Stromal cell of bone marrow (primary cell): Measurements from ENCODE around the gene CHRM4.

Source experiments
- DNase-seq: peaks from one replicate; pipeline ENCODE4 v3.0.0-alpha.2; 2012; ENCODE audit warnings: low read depth

Gene CHRM4

DNA sequence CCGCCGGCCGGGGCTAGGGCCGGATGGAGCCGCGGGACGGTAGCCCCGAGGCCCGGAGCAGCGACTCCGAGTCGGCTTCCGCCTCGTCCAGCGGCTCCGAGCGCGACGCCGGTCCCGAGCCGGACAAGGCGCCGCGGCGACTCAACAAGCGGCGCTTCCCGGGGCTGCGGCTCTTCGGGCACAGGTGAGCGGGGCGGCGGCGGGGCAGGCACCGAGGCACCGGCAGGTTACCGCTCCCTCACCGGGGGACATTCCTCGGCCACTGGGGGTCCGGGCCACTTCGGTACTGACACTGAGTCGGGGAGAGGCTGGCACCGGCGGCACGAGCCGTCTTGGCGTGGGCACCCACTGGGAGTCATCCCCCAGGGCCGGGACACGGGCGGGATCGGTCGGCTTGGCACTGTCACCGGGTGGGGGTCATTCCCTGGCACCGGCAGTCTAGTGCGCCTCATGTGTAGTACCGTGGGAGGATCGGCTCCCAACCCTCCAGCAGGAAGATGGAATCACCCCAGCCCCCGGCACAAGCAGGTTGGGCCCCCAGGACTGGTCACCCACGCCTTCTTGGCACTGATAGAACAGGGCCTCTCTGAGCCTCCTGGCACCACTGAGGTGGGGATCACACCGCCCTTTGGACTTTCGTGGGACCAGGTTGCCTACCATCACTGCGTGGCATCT is 43.8 kb downstream of the CHRM4 start:
- DNase-seq, result no peak

GRCh38 chr11:46346886-46347636 is 44.5 kb downstream of the CHRM4 start, which contains the start of gene DGKZ:
Gene DGKZ, plus strand, starts transcription at chr11:46347463. Its CDS starts 197 bp downstream, at chr11:46347660.
- no peak for DNase-seq

DNA sequence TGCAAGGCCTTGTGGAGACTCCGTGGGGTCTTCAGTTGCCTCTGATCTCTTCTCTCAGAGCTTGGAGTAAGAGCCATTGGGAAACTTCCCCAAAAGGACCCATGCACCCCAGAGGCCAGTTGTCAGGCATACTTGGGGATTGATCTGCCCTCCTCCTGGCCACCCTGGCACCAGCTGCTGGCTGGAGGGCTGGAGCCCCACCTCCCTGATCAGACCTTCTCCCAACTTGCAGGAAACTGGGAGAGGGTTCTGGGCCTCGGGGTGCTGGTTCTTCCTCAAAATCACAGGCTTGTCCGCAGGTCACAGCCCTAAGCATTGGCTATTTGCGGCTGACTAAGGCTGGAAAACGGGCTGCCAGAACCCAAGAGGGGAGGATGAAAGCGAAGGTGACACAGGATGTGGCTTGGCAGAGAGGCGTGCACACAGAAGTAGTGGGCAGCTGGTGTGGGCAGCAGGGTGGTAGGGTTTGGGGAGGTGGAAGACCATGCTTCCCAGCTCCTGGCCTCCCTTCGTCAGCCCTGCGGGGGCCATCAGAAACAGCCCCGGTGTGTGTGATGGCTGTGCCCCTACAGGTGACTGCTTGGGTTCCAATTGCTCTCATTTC is 45.6 kb downstream of the CHRM4 start:
- no peak for DNase-seq

DNA sequence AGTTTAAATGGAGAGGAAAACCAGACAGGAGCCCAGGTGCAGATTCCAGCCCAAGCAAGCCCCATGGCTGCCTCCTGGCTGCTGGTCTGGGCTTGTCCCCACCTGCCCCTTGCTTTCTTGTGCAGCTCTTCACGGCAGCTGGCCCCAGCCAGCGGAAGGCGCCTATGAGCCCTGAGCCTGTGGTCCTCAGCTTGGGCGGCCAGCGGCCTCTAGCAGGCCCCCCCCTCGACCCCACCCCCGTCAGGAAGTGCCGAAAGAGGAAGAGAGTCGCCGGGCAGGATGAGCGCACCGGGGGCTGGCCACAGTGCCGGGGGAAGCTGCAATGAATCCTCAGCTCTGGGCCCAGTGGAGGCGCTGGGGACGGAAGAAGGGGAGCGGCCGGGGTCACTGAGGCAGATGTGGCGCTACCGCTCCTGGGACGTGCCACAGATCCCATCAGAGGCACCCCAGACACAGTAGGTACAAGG is 46.4 kb downstream of the CHRM4 start:
- no peak for DNase-seq

DNA sequence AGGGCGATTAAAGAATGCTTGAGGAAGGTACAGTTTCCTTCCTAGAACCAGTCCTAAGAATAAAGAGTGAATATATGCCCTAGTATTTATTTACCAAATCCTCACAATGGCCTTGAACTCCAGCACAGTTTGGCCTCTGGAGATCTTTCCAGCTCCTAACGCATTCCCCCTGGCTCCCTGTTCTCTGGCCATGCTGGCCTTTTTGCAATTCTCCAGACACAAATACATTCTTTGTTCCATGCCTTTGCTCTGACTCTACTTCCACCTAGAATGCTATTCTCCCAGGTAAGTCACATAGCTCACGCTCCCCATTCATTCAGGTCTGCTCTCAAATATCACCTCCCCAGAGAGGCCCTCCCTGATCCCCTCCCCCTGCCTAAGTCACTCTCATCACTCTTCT is 48.1 kb downstream of the CHRM4 start:
- no peak for DNase-seq

DNA sequence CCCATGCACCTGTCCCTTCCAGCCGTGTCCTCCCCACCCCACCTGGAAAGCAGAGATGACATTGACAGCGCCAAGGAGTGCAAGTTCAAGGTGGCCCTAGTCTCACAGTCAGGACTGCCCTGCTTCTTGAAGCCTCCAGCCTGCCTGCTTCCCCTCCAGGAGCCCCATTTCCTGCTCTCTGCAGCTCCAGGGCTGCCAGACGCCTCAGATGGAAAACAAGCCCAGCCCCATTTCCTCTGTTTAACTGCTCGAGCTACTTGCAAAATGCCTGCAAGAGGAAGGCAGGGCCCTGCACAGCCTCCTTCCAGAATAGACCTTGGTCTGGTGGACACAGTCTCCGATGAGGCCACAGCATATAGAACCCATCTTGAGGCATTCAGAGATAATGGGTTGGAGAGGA is 49.3 kb downstream of the CHRM4 start:
- no peak for DNase-seq

DNA sequence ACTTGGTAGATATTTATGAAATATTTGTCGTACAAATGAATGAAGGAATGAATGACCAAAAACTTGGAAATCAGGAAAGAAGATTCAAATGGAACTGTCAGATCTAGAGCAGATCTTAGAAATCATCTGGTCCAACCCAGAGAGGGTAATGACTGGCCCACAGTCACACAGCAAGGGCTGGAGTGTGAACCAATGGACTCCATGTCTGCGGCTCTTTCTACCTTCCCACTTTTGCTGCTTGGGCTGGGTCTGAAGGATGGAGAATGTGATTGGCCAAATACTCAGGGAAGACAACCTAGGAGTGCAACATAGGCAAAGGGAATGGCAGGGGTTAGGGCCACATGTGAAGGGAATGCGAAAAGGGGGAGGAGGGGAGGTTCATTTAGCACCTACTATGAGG is 50.1 kb downstream of the CHRM4 start:
- DNase-seq, result no peak

GRCh38 chr11:46339816-46340215 is 51.8 kb downstream of the CHRM4 start:
- DNase-seq, result no peak

GRCh38 chr11:46338988-46339666 is 52.4 kb downstream of the CHRM4 start:
- no peak for DNase-seq

- no peak for DNase-seq
These were observed 53.0 kb downstream of the CHRM4 start for GRCh38 chr11:46338636-46338987.

DNA sequence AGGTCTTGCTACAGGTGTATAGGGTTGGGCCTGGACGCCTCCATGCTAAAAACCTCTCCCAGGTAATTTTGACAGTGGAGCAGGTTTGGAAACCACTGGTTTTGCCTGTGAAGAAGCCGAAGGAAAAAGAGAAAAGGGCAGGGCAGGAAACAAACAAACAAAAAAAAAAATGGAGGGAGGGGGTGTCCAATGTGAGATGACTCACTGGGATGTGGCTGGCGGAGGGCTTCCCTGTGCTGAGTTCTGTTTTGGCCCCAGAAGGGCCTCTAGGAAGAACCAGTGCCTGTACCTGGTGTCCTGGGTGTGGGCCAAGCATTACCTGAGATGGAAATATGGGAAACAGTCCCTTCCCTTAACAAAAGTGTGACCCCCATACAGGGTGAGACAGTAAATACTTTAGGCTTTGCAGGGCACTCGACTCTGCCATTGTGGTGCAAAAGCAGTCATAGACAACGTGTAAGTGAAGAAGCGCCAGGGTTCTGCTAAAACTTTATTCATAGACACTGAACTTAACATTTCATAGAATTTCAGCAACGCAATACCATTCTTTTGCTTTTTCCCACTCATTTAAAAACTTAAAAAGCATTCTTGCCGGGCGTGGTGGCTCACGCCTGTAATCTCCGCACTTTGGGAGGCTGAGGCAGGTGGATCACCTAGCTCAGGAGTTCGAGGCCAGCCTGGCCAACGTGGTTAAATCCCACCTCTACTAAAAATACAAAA is 53.8 kb downstream of the CHRM4 start:
- DNase-seq, result no peak

- no peak for DNase-seq
These were observed 54.9 kb downstream of the CHRM4 start for GRCh38 chr11:46336563-46337180.

DNA sequence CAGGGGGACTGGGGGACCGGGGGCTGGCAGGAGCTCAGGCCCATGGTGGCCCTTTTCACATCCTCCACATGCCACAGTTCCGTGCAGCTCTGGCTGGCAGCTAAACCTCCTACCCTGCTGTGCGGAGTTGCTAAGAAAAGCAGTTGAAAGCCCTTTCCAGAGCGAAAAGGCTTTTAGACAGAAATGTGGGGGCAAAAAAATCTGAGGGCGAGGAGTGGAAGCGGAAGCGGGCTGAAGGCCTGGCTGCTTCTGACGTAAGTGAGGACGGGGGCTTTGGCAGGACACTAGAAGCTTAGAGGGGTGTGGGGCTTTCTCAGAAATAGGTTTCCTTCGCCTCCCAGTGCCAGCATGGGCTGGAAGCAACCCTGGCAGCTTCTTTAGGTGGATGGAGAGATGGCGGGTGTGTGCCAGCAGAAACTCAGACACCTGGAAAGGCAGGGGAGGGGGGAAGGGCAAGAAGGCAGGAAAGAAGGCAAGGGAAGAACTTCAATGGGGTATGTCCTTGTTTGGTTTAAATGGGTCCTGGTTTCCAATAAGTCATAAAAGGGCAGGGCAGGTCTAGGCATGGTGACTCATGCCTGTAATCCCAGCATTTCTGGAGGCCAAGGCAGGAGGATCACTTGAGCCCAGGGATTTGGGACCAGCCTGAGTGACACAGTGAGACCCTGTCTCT is 55.5 kb downstream of the CHRM4 start:
- no peak for DNase-seq

GRCh38 chr11:46335271-46335670 is 56.3 kb downstream of the CHRM4 start:
- no peak for DNase-seq

DNA sequence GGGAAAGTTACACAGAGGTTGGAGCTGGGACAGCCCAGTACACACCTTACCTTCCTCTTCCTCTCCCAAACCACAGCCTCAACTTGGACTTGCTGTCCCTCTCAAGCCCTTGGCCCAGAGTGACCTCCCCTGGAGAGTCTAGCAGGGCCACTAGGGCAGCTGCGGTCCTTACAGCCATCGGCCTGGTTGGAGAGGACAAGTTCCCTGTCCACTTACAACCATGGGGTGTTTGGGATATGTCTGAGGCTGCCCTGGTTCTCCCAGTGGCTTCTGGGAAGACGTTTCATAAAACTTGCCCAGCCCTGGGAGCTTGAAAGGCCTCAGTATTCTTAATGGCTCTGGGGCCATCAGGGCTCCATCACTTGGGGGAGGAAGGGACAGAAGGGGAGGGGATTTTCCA is 57.4 kb downstream of the CHRM4 start:
- no peak for DNase-seq
